SU-DHL-6 (cell line): ENCODE results near the gene CPT1C.
"Not testable (repeated sequence)": the region's sequence is repeated elsewhere in the genome, so short reads cannot be mapped to it uniquely, and the experiment has no call there.

Experiments
- H2AFZ ChIP-seq: fragments of 200-600 bp; sonication (generic); 2 replicates; pipeline ENCODE4 v1.6.1; 2014; ENCODE audit warnings: low read depth, mild to moderate bottlenecking, moderate library complexity, mixed read lengths, antibody characterized with exemption, low read length; ENCODE audit not compliant: severe bottlenecking
- H3F3A ChIP-seq: fragments of 200-600 bp; shearing (Covaris generic); 2 replicates; pipeline ENCODE4 v1.6.0; 2016; ENCODE audit warnings: antibody characterized with exemption, mild to moderate bottlenecking; ENCODE audit not compliant: insufficient read depth
- H3K27ac ChIP-seq: fragments of 200-600 bp; sonication (generic); 2 replicates; pipeline ENCODE4 v1.5.1; 2016; ENCODE audit warnings: low read depth, mild to moderate bottlenecking, low read length, moderate library complexity, mixed read lengths
- H3K27me3 ChIP-seq: fragments of 200-600 bp; sonication (generic), shearing (Covaris generic); 2 replicates; pipeline ENCODE4 v1.6.0; 2014; ENCODE audit warnings: mild to moderate bottlenecking, low read length
- H3K36me3 ChIP-seq: fragments of 200-600 bp; sonication (generic); 2 replicates; pipeline ENCODE4 v1.6.1; 2014; ENCODE audit warnings: mild to moderate bottlenecking, low read length, mixed read lengths
- H3K4me2 ChIP-seq: fragments of 300-600, 200-600 bp; shearing (Covaris generic), sonication (generic); 2 replicates; pipeline ENCODE4 v1.6.0; 2014; ENCODE audit warnings: low read length, low read depth, mild to moderate bottlenecking; ENCODE audit not compliant: poor library complexity, severe bottlenecking
- H3K4me3 ChIP-seq: fragments of 200-600 bp; sonication (generic); 2 replicates; pipeline ENCODE4 v1.5.1; 2014; ENCODE audit warnings: antibody characterized with exemption, low read length, mild to moderate bottlenecking, mixed read lengths; ENCODE audit not compliant: insufficient read depth, poor library complexity, severe bottlenecking
- H3K79me2 ChIP-seq: fragments of 200-600 bp; sonication (generic); 2 replicates; pipeline ENCODE4 v1.6.1; 2014; ENCODE audit warnings: mild to moderate bottlenecking, low read length, moderate library complexity; ENCODE audit not compliant: insufficient read depth
- H3K9ac ChIP-seq: fragments of 200-600 bp; sonication (generic); 2 replicates; pipeline ENCODE4 v1.7.0; 2014; ENCODE audit warnings: mild to moderate bottlenecking, low read length
- H3K9me2 ChIP-seq: fragments of 200-600 bp; sonication (generic); replicated peaks from 2 replicates; pipeline ENCODE4 v1.6.1; 2014; ENCODE audit warnings: low read length; ENCODE audit not compliant: insufficient read depth
- H3K9me3 ChIP-seq: fragments of 200-600 bp; sonication (generic); 2 replicates; pipeline ENCODE4 v1.6.1; 2014; ENCODE audit warnings: low read length, mixed read lengths; ENCODE audit not compliant: insufficient read depth
- H4K20me1 ChIP-seq: fragments of 200-600 bp; sonication (generic); 2 replicates; pipeline ENCODE4 v1.6.1; 2014; ENCODE audit warnings: low read depth, mild to moderate bottlenecking, antibody characterized with exemption, low read length, moderate library complexity, mixed read lengths
- EZH2phosphoT487 ChIP-seq: fragments of 200-600 bp; sonication (generic), shearing (Covaris generic); conservative IDR thresholded peaks from 2 replicates; pipeline ENCODE4 v1.6.1; 2018; ENCODE audit warnings: mild to moderate bottlenecking, antibody characterized with exemption, low read length, moderate library complexity, mixed read lengths
- TF ChIP-seq, protein P1 (sequence below): fragments of 200-600 bp; sonication (generic); IDR thresholded peaks from one replicate; pipeline ENCODE4 v1.5.1; 2017; ENCODE audit warnings: antibody characterized with exemption, mild to moderate bottlenecking, low read length, moderate library complexity; ENCODE audit not compliant: insufficient read depth, poor library complexity, severe bottlenecking

Gene CPT1C

DNA sequence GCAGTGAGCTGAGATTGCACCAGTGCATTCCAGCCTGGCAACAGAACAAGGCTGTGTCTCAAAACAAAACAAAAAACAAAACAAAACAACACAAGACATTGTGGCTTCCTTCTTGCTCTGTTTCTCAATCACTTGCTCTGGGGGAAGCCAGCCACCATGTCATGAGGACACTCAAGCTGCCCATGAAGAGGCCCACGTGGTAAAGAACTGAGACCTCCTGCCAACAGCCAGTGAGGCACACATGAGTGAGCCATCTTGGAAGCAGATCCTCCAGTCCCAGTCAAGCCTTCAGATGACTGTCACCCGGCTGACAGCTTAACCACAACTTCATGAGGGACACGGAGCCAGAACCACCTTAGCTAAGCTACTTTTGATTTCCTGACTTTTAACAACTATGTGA lies 25.2 kb downstream of the CPT1C start:
- H3K4me2 ChIP-seq: no peak overlapping the region
- no peaks in the 10 kb centered on the region for H3K9me3 ChIP-seq
- H3K27ac ChIP-seq: no peak overlapping the region
- H3K9me2 ChIP-seq: no peaks in the 10 kb centered on the region
- H3F3A ChIP-seq: no peaks in the 10 kb centered on the region
- H3K9ac ChIP-seq: no peak overlapping the region
- no peaks in the 10 kb centered on the region for H3K79me2 ChIP-seq
- no peak overlapping the region for H2AFZ ChIP-seq
- H3K4me3 ChIP-seq: no peak overlapping the region
- TF ChIP-seq, protein P1, sequence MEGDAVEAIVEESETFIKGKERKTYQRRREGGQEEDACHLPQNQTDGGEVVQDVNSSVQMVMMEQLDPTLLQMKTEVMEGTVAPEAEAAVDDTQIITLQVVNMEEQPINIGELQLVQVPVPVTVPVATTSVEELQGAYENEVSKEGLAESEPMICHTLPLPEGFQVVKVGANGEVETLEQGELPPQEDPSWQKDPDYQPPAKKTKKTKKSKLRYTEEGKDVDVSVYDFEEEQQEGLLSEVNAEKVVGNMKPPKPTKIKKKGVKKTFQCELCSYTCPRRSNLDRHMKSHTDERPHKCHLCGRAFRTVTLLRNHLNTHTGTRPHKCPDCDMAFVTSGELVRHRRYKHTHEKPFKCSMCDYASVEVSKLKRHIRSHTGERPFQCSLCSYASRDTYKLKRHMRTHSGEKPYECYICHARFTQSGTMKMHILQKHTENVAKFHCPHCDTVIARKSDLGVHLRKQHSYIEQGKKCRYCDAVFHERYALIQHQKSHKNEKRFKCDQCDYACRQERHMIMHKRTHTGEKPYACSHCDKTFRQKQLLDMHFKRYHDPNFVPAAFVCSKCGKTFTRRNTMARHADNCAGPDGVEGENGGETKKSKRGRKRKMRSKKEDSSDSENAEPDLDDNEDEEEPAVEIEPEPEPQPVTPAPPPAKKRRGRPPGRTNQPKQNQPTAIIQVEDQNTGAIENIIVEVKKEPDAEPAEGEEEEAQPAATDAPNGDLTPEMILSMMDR: no peak
- TF ChIP-seq EZH2phosphoT487: no peak
- H3K27me3 ChIP-seq: no peaks in the 10 kb centered on the region
- H3K36me3 ChIP-seq: no peaks in the 10 kb centered on the region
- H4K20me1 ChIP-seq: no peaks in the 10 kb centered on the region

DNA sequence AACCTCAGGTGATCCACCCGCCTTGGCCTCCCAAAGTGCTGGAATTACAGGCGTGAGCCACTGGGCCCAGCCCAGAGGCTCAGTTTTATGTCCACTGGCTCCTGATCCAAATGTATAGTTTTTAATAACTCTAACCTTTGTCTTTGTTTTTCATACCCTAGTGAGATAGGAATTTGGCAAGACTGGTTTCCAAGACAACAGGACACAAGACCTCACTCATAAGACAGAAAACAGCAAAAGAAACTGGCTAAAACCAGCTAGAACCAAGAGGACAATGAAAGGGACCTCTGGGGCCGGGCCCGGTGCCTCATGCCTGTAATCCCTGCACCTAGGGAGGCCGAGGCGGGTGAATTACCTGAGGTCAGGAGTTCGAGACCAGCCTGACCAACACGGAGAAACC lies 27.6 kb downstream of the CPT1C start:
- TF ChIP-seq EZH2phosphoT487: no peak
- TF ChIP-seq, protein P1: no peak
- Histone ChIP-seq H3K27ac (no peak overlapping the region), H3K9me3 (peaks cover 6% of the 10 kb centered on the region; the same call in 1 of the 2 replicates), H3K9me2 (no peaks in the 10 kb centered on the region), H3K79me2 (no peaks in the 10 kb centered on the region), H3K9ac (no peak overlapping the region), H3F3A (no peaks in the 10 kb centered on the region), H3K4me3 (no peak overlapping the region), H3K4me2 (no peak overlapping the region), H2AFZ (no peak overlapping the region), H4K20me1 (no peaks in the 10 kb centered on the region), H3K27me3 (no peaks in the 10 kb centered on the region), H3K36me3 (no peaks in the 10 kb centered on the region)

DNA sequence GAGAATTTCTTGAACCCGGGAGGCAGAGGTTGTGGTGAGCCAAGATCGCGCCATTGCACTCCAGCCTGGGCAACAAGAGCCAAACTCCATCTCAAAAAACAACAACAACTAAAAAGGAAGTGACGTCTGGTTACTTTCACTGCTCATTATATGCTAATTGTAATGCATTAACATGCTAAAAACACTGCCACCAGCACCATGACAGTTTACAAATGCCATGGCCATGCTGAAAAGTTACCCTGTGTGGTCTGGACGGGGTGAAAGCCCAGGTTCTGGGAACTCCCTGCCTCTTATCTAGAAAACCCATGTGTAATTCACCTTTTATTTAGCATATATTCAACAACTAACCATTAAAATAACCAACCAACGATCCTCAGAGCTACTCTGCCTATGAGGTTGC lies 28.1 kb downstream of the CPT1C start:
- Histone ChIP-seq H3K79me2 (no peaks in the 10 kb centered on the region), H3K27ac (no peak overlapping the region), H2AFZ (no peak overlapping the region), H4K20me1 (no peaks in the 10 kb centered on the region), H3K9me3 (peaks cover 6% of the 10 kb centered on the region; the same call in 1 of the 2 replicates), H3K4me3 (no peak overlapping the region), H3F3A (no peaks in the 10 kb centered on the region), H3K9ac (no peak overlapping the region), H3K36me3 (no peaks in the 10 kb centered on the region), H3K4me2 (no peak overlapping the region), H3K27me3 (no peaks in the 10 kb centered on the region), H3K9me2 (no peaks in the 10 kb centered on the region)
- TF ChIP-seq, protein P1: no peak
- TF ChIP-seq EZH2phosphoT487: no peak

DNA sequence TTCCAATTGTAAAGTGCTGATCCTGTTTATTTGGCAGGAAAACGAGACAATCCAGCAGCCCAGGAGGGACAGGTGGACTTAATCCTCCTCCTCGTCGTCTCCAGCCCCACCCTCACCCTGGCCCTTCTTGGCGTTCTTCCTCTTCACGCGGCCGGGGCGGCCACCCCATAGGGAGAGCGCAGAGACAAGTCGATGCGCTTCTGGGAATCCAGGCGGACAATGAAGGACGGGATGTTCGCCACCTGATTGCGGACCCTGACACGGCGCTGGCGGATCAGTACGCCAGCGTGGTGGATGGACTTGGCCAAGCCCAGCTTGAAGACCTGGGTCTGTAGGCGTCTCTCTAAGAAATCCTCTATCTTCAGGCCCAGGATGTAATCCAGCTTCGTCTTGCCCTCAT lies 28.5 kb downstream of the CPT1C start:
- not testable (repeated sequence) for H3K79me2 ChIP-seq, H2AFZ ChIP-seq, H3K4me2 ChIP-seq, H3K27me3 ChIP-seq, H3K27ac ChIP-seq, H3K9ac ChIP-seq, H3K9me3 ChIP-seq, H3F3A ChIP-seq, H3K4me3 ChIP-seq, H3K9me2 ChIP-seq, H3K36me3 ChIP-seq, H4K20me1 ChIP-seq
